Measurements from ENCODE around the gene SPATA6. TPM values are rescaled to one million over a fixed set of nuclear protein-coding genes. Genes with fewer than 3 reads are reported as not detected.

Gene SPATA6
- total and polyA plus RNA-seq, 4 donors = 1.1 to 5.5 (median 2.4) TPM

DNA sequence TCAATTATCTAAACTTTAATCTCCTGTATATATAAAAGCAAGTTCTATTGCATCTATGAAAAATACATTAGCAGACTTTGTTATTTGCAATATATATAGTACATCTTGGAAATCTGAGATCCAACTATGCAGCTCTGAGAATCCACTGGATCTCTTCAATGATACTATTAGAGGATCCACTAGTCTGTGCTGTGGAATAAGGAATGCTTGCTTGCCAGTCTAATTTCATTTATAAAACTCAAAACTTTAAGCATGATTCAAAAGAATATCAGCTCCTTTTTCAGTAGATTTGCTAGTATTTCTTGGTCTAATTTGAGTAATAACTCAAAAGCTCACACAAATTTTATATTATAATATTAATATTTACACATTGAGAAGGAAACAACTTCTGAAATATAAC lies 115.1 kb downstream of the SPATA6 start:
- TF ChIP-seq FOXA1 (IDR thresholded peaks at IDR 0.05) (no peak), RAD21 (IDR thresholded peaks at IDR 0.05) (peak; percentile 23 to 25)
- no peak overlapping the region for H3K9ac ChIP-seq (ENCODE audit: low read depth in 1 of 2, low read length in 2 of 2)
- no peak for DNase-seq (ENCODE audit: low spot score)
- H3K9me3 ChIP-seq (ENCODE audit: control insufficient read depth in 4 of 4, low read length in 3 of 4) = no peaks in the 10 kb centered on the region
- H3K4me3 ChIP-seq (ENCODE audit: low read depth in 1 of 3, low read length in 3 of 3) = no peak overlapping the region
- no peaks in the 10 kb centered on the region for H3K36me3 ChIP-seq (ENCODE audit: control insufficient read depth in 4 of 4, insufficient read depth in 3 of 4, low read depth in 1 of 4, low read length in 3 of 4)
- no peak overlapping the region for H3K27ac ChIP-seq (ENCODE audit: low read depth in 1 of 2, low read length in 2 of 2)
- no peaks in the 10 kb centered on the region for H3K27me3 ChIP-seq (ENCODE audit: control insufficient read depth in 4 of 4, insufficient read depth in 4 of 4, low read length in 3 of 4)
- H3K4me1 ChIP-seq (ENCODE audit: control insufficient read depth in 4 of 4, insufficient read depth in 4 of 4, low read length in 3 of 4) = no peaks in the 10 kb centered on the region

DNA sequence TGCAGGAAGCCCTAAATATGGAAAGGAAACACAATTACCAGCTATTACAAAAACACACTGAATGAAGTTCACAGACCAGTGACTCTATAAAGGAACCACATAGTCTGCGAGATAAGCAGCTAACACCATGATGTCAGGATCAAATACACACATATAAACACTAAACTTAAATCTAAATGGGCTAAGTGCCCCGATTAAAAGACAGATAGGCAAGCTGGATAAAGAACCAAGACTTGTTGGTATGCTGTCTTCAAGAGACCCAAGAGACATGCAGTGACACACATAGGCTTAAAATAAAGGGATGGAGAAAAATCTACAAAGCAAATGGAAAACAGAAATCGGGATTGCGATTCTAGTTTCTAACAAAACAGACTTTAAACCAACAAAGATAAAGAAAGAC lies 127.6 kb downstream of the SPATA6 start:
- 87% methylated on average over 4 of the region's 4 CpGs for WGBS

More for the DNA sequence above, 127.6 kb downstream of the SPATA6 start:
- TF ChIP-seq GABPA (IDR thresholded peaks at IDR 0.05 in 1 of 2, conservative IDR thresholded peaks at IDR 0.05 in 1 of 2) (no peak), FOXA1 (IDR thresholded peaks at IDR 0.05) (no peak), RXRA (IDR thresholded peaks at IDR 0.05) (no peak), JUND (IDR thresholded peaks at IDR 0.05) (no peak), YY1 (IDR thresholded peaks at IDR 0.05) (no peak), HNF4G (IDR thresholded peaks at IDR 0.05) (no peak), NR2F2 (IDR thresholded peaks at IDR 0.05) (no peak), TAF1 (conservative IDR thresholded peaks at IDR 0.05) (no peak), FOXA2 (IDR thresholded peaks at IDR 0.05) (no peak), HNF4A (conservative IDR thresholded peaks at IDR 0.05) (no peak), RAD21 (IDR thresholded peaks at IDR 0.05) (no peak), SP1 (IDR thresholded peaks at IDR 0.05) (no peak)
- TF ChIP-seq, protein P1, sequence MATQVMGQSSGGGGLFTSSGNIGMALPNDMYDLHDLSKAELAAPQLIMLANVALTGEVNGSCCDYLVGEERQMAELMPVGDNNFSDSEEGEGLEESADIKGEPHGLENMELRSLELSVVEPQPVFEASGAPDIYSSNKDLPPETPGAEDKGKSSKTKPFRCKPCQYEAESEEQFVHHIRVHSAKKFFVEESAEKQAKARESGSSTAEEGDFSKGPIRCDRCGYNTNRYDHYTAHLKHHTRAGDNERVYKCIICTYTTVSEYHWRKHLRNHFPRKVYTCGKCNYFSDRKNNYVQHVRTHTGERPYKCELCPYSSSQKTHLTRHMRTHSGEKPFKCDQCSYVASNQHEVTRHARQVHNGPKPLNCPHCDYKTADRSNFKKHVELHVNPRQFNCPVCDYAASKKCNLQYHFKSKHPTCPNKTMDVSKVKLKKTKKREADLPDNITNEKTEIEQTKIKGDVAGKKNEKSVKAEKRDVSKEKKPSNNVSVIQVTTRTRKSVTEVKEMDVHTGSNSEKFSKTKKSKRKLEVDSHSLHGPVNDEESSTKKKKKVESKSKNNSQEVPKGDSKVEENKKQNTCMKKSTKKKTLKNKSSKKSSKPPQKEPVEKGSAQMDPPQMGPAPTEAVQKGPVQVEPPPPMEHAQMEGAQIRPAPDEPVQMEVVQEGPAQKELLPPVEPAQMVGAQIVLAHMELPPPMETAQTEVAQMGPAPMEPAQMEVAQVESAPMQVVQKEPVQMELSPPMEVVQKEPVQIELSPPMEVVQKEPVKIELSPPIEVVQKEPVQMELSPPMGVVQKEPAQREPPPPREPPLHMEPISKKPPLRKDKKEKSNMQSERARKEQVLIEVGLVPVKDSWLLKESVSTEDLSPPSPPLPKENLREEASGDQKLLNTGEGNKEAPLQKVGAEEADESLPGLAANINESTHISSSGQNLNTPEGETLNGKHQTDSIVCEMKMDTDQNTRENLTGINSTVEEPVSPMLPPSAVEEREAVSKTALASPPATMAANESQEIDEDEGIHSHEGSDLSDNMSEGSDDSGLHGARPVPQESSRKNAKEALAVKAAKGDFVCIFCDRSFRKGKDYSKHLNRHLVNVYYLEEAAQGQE (IDR thresholded peaks at IDR 0.05) = no peak
- TF ChIP-seq, protein P2, sequence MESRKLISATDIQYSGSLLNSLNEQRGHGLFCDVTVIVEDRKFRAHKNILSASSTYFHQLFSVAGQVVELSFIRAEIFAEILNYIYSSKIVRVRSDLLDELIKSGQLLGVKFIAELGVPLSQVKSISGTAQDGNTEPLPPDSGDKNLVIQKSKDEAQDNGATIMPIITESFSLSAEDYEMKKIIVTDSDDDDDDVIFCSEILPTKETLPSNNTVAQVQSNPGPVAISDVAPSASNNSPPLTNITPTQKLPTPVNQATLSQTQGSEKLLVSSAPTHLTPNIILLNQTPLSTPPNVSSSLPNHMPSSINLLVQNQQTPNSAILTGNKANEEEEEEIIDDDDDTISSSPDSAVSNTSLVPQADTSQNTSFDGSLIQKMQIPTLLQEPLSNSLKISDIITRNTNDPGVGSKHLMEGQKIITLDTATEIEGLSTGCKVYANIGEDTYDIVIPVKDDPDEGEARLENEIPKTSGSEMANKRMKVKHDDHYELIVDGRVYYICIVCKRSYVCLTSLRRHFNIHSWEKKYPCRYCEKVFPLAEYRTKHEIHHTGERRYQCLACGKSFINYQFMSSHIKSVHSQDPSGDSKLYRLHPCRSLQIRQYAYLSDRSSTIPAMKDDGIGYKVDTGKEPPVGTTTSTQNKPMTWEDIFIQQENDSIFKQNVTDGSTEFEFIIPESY (IDR thresholded peaks at IDR 0.05) = no peak
- TF ChIP-seq, protein P3, sequence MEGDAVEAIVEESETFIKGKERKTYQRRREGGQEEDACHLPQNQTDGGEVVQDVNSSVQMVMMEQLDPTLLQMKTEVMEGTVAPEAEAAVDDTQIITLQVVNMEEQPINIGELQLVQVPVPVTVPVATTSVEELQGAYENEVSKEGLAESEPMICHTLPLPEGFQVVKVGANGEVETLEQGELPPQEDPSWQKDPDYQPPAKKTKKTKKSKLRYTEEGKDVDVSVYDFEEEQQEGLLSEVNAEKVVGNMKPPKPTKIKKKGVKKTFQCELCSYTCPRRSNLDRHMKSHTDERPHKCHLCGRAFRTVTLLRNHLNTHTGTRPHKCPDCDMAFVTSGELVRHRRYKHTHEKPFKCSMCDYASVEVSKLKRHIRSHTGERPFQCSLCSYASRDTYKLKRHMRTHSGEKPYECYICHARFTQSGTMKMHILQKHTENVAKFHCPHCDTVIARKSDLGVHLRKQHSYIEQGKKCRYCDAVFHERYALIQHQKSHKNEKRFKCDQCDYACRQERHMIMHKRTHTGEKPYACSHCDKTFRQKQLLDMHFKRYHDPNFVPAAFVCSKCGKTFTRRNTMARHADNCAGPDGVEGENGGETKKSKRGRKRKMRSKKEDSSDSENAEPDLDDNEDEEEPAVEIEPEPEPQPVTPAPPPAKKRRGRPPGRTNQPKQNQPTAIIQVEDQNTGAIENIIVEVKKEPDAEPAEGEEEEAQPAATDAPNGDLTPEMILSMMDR (IDR thresholded peaks at IDR 0.05; ENCODE audit: low read depth, low read length, missing input control) = no peak
- TF ChIP-seq, protein P4, sequence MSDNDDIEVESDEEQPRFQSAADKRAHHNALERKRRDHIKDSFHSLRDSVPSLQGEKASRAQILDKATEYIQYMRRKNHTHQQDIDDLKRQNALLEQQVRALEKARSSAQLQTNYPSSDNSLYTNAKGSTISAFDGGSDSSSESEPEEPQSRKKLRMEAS (IDR thresholded peaks at IDR 0.05) = no peak
- TF ChIP-seq, protein P5, sequence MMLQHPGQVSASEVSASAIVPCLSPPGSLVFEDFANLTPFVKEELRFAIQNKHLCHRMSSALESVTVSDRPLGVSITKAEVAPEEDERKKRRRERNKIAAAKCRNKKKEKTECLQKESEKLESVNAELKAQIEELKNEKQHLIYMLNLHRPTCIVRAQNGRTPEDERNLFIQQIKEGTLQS (IDR thresholded peaks at IDR 0.05) = no peak
- no peak for DNase-seq (ENCODE audit: low spot score)
- no peak overlapping the region for H3K4me3 ChIP-seq (ENCODE audit: low read depth in 1 of 3, low read length in 3 of 3)
- no peaks in the 10 kb centered on the region for H3K4me1 ChIP-seq (ENCODE audit: control insufficient read depth in 4 of 4, insufficient read depth in 4 of 4, low read length in 3 of 4)
- H3K36me3 ChIP-seq (ENCODE audit: control insufficient read depth in 4 of 4, insufficient read depth in 3 of 4, low read depth in 1 of 4, low read length in 3 of 4) = no peaks in the 10 kb centered on the region
- H3K9me3 ChIP-seq (ENCODE audit: control insufficient read depth in 4 of 4, low read length in 3 of 4) = peaks cover 0 to 8% (median 5%) of the 10 kb centered on the region in 4 donors
- no peaks in the 10 kb centered on the region for H3K27me3 ChIP-seq (ENCODE audit: control insufficient read depth in 4 of 4, insufficient read depth in 4 of 4, low read length in 3 of 4)
- no peak overlapping the region for H3K9ac ChIP-seq (ENCODE audit: low read depth in 1 of 2, low read length in 2 of 2)
- H3K27ac ChIP-seq (ENCODE audit: low read depth in 1 of 2, low read length in 2 of 2) = no peak overlapping the region

Measured in liver (tissue), 9 donors.